Measurements from ENCODE around the gene MBIP.

The MBIP gene

DNA sequence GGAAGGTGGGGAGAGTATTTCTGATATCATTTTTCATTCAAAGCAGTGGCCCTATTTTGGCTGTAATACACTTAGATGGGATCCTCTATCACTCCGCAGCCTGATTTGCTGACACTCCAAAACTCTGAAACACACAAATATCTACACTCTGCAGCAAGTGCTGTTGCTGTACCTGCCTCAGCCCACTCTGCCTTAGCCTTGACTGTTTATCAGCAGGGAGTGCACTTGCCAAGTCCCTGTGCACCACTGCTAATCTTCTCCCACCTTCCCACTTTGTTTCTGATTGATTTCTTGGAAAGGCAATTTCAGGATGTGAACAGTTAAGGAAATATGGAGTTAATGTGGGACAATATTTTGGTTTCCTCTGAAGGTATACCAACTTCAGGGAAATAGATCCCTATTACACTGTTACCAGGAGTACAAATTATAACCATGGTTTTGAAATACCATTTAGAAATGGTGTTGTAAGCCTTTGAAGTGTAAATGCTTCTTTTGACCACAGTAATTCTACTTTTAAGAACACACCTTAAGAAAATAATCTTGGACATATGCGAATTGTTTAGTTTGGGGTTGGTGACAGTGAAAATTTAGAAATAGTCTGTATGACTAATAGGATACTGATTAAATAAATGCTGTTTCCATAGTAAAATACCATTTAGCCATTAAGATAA, 59.3 kb downstream of the MBIP start:
- FAIRE-seq = no peak

- no peak for FAIRE-seq
Observed at GRCh38 chr14:36258241-36258640, 62.2 kb downstream of the MBIP start.

DNA sequence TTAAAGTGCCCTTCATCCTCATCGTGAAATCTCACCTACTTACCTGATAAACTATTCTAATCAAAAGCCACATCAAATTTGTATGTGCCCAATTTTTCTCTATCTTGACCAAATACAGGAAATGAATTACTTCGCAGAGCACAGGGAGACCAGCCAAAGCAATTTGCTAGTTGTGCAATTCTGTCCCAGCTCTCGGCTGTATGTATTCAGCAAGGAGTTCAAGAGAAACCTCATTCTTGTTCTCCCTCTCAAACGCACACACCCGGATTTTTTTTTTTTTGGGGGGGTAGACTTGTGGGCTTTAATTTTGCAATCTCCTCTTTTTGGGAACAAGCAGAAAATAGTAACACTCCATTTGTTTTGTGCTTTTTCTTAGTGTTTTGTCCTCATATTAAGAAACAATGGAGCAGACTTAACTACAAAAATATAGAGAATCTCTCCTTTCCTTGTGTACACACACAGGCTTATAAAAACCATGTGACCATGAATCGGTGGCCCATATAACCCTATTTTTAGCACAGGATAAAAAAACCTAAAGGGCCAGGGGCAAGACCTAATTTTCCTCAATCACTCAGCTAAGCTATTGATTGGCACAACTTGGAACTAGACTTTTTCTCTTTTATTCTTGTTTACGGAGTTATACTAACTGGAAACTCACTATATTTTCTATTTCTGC, 64.2 kb downstream of the MBIP start:
- no peak for FAIRE-seq

DNA sequence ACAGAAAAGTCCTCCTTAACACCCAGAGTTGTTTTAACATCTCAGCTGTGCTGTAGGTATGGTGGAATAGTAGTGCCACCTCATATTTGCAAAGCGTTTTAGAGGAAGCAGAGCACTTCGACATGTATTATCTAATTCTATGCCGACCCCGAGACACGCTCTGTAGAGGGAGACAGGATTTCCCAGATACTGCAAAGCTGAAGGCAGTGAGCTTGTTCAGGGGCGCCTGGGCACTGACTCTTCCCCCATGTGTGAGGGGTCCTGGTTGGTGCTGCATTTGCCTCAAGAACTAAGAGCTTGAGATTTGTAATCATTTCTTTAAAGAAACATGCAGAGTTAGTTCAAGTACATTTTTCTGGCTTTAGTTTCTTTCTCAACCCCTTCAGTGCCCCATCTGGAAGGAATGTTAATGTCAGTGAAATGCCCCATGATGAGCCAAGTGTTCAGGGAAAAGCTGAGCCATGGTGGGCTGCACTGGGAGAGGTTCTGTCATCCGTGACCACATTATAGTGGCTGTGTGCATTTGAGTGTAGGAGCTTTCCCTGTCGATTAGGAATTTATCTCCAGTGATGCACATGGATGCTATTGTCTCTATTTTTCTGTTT, 66.3 kb downstream of the MBIP start:
- no peak for FAIRE-seq
